HCT116 (cell line): ENCODE data around the gene EPS8. TPM values are rescaled to one million over a fixed set of nuclear protein-coding genes. Genes with fewer than 3 reads are reported as not detected.

ENCODE experiments used
- ATAC-seq: fragments of 200-7000 bp; cut with Tn5 transposase; 2 replicates; pipeline ENCODE4 v1.9.1; 2020; ENCODE audit warnings: mild to moderate bottlenecking, moderate library complexity
- BruUV-seq: library from RNA; stranded (reverse); fragments of 400-500 nt; replicated peaks from 2 replicates; lab custom pipeline; 2021; lab: Mats Ljungman, UMichigan
- CTCF ChIA-PET: fragments of 300-600 bp; sonication (Branson Sonifier 250); formaldehyde crosslinking; loops from one replicate; lab custom pipeline; 2021; ENCODE audit warnings: antibody characterized with exemption; lab: Charles Lee
- POLR2A ChIA-PET: fragments of 300-600, 350-600 bp; sonication (Branson Sonifier 250); formaldehyde crosslinking; loops from one replicate; lab custom pipeline; 2021; ENCODE audit warnings: antibody characterized with exemption; lab: Charles Lee
- RAD21 ChIA-PET, 2 experiments: fragments of 300-600 bp; sonication (Branson Sonifier 250); formaldehyde crosslinking; loops; one replicate each; lab custom pipeline; 2023; ENCODE audit warnings: low total read pairs in 2 of 2; ENCODE audit not compliant: uncharacterized antibody in 2 of 2, unreplicated experiment in 2 of 2, low non-redundant PET in 1 of 2; lab: Charles Lee
- DNase-seq: peaks from one replicate; pipeline ENCODE4 v3.0.0-alpha.2; 2010; ENCODE audit warnings: low read depth, low spot score
- H2AFZ ChIP-seq: fragments of 200-600 bp; shearing (Covaris generic), sonication (generic); 2 replicates; pipeline ENCODE4 v1.6.1; 2017; ENCODE audit warnings: low read depth, mixed run types, mixed read lengths, antibody characterized with exemption, low read length; ENCODE audit not compliant: poor library complexity, severe bottlenecking
- H3K27ac ChIP-seq: 2 replicates; pipeline ENCODE4 v1.5.1; 2012; ENCODE audit warnings: low read depth, low read length
- H3K27me3 ChIP-seq: fragments of 200-600 bp; sonication (generic); 2 replicates; pipeline ENCODE4 v1.6.1; 2016; ENCODE audit warnings: mixed run types, low read length, mixed read lengths; ENCODE audit not compliant: insufficient read depth
- H3K36me3 ChIP-seq, 2 experiments: fragments of 200-500 bp in 1 of 2; fragments of 200-600 bp in 1 of 2; sonication (Bioruptor generic) in 1 of 2; sonication (generic) in 1 of 2; 2 replicates each; pipeline versions ENCODE4 v1.5.1 to v1.6.1; 2014 to 2016; ENCODE audit warnings: low read length in 2 of 2, inconsistent platforms in 1 of 2, mixed read lengths in 1 of 2, mixed run types in 1 of 2; ENCODE audit not compliant: insufficient read depth in 2 of 2, control insufficient read depth in 1 of 2
- H3K4me1 ChIP-seq, 2 experiments: fragments of 200-600 bp in 1 of 2; sonication (generic) in 1 of 2; 2 replicates each; pipeline versions ENCODE4 v1.5.1 to v1.6.1; 2012 to 2017; ENCODE audit warnings: low read length in 2 of 2, inconsistent platforms in 1 of 2, mild to moderate bottlenecking in 1 of 2, mixed read lengths in 1 of 2, mixed run types in 1 of 2, moderate library complexity in 1 of 2; ENCODE audit not compliant: insufficient read depth in 2 of 2, control insufficient read depth in 1 of 2
- H3K4me2 ChIP-seq: fragments of 200-600 bp; sonication (generic); 2 replicates; pipeline ENCODE4 v1.6.1; 2017; ENCODE audit warnings: mixed run types, low read length, mixed read lengths
- H3K4me3 ChIP-seq, 2 experiments: fragments of 200-600 bp in 1 of 2; sonication (generic) in 1 of 2; replicated peaks in 1 of 2; 2 replicates each; pipeline ENCODE4 v1.5.1; 2011 to 2016; ENCODE audit warnings: low read length in 2 of 2, control low read depth in 1 of 2, low read depth in 1 of 2, mild to moderate bottlenecking in 1 of 2, mixed read lengths in 1 of 2, mixed run types in 1 of 2
- H3K79me2 ChIP-seq: fragments of 200-600 bp; sonication (generic); 2 replicates; pipeline ENCODE4 v1.6.1; 2017; ENCODE audit warnings: mild to moderate bottlenecking, mixed run types, low read length, moderate library complexity, mixed read lengths; ENCODE audit not compliant: insufficient read depth
- H3K9ac ChIP-seq: fragments of 200-600 bp; sonication (generic); 2 replicates; pipeline ENCODE4 v1.6.1; 2016; ENCODE audit warnings: low read length, mixed read lengths
- H3K9me2 ChIP-seq: fragments of 200-600 bp; sonication (generic), shearing (Covaris generic); 2 replicates; pipeline ENCODE4 v1.6.1; 2017; ENCODE audit warnings: mixed run types, mild to moderate bottlenecking, moderate library complexity; ENCODE audit not compliant: insufficient read depth
- H3K9me3 ChIP-seq, 2 experiments: fragments of 200-500 bp in 1 of 2; fragments of 200-600 bp in 1 of 2; sonication (Bioruptor generic) in 1 of 2; sonication (generic) in 1 of 2; 2 replicates each; pipeline ENCODE4 v1.6.1; 2014 to 2017; ENCODE audit warnings: low read length in 2 of 2, mixed read lengths in 2 of 2, inconsistent platforms in 1 of 2, low read depth in 1 of 2, mild to moderate bottlenecking in 1 of 2, mixed run types in 1 of 2, moderate library complexity in 1 of 2; ENCODE audit not compliant: control insufficient read depth in 1 of 2, insufficient read depth in 1 of 2
- H4K20me1 ChIP-seq: fragments of 200-600 bp; sonication (generic), shearing (Covaris generic); 2 replicates; pipeline ENCODE4 v1.6.1; 2017; ENCODE audit warnings: mixed run types, mild to moderate bottlenecking, moderate library complexity; ENCODE audit not compliant: insufficient read depth
- CBX3 ChIP-seq: IDR thresholded peaks from 2 replicates; pipeline ENCODE4 v1.6.1; 2012; ENCODE audit warnings: low read depth
- CEBPB ChIP-seq: IDR thresholded peaks from 2 replicates; pipeline ENCODE4 v1.6.1; 2012; ENCODE audit warnings: low read depth
- FOSL1 ChIP-seq: IDR thresholded peaks from 2 replicates; pipeline ENCODE4 v1.6.1; 2012; ENCODE audit warnings: low read depth
- JUND ChIP-seq: IDR thresholded peaks from 2 replicates; pipeline ENCODE4 v1.6.1; 2012
- POLR2AphosphoS5 ChIP-seq: IDR thresholded peaks from 2 replicates; pipeline ENCODE4 v1.6.1; 2011; ENCODE audit warnings: mild to moderate bottlenecking, low read depth, low read length, moderate library complexity
- intact Hi-C: fragments of 100-400 bp; cut with micrococcal nuclease; formaldehyde crosslinking; loops from 2 replicates; pipeline ENCODE4 v1.10.0; 2022
- total RNA-seq: library from RNA; stranded (reverse); gene quantifications from one replicate; pipeline ENCODE4 v1.2.1, GENCODE V29; 2021; ENCODE audit not compliant: unreplicated experiment

The EPS8 gene
- total RNA-seq, 1 experiment from 2014 or later: 49.9 TPM

DNA sequence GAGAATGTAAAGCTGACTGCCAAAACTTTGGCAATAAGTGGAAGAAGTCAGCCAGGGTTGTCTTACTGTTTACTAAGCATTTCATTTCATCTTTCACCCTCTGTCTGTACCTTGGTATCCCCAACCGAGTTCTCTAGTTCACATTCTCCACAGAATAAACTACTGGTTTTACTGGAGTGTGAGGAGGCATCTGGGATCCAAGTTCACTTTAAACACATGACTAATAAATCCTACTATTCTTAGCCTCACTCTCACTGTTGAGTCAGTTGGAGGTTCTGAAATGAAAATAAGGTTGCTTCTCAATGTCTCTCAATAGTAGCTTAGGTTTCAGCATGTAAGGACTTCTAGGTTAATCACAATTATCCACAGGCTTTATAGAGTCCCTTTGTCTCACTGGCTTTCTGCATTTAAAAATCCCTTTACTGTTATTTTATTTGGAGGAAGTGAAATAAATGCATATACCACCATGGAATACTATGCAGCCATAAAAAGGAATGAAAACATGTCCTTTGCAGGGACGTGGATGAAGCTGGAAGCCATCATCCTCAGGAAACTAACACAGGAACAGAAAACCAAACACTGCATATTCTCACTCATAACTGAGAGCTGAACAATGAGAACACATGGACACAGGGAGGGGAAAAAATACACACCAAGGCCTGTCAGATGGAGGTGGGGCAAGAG, 95.8 kb downstream of the EPS8 start:
- Histone ChIP-seq H3K9me2 (no peaks in the 10 kb centered on the region), H3K4me1 (peaks cover 64 to 72% of the 10 kb centered on the region in 2 experiments), H3K36me3 (no peaks in the 10 kb centered on the region), H3K79me2 (peaks cover 99% of the 10 kb centered on the region), H3K4me3 (no peak overlapping the region), H3K4me2 (peak overlapping the region; percentile 85; the same call in 1 of the 2 replicates), H3K9ac (no peak overlapping the region), H3K27me3 (no peaks in the 10 kb centered on the region)
- DNase-seq: no peak
- ATAC-seq: no peak
- CTCF ChIA-PET: no interaction called here
- intact Hi-C loops: no loop called here
- POLR2A ChIA-PET: no interaction called here
- RAD21 ChIA-PET: no interaction called here
- BruUV-seq: no TSS peak
- TF ChIP-seq FOSL1: no peak
- peak; percentile 31; the same call in 1 of the 2 replicates for TF ChIP-seq CBX3
- TF ChIP-seq, all 23 proteins: peak for 1
- Histone ChIP-seq H4K20me1 (no peaks in the 10 kb centered on the region), H3K27ac (peak overlapping the region; percentile 79; the same call in 1 of the 2 replicates), H2AFZ (no peak overlapping the region), H3K9me3 (no peaks in the 10 kb centered on the region)

GRCh38 chr12:15691388-15691787, 97.8 kb downstream of the EPS8 start:
- no TSS peak for BruUV-seq

More at GRCh38 chr12:15691388-15691787, 97.8 kb downstream of the EPS8 start:
- ChIA-PET CTCF (no interaction called here), POLR2A (interaction anchor here (3.4 kb wide), 1 partner anchor 29 kb away, joined by 25 read pairs; no protein-coding TSS in a partner anchor), RAD21 (no interaction called here)
- Histone ChIP-seq H3K4me3 (no peak overlapping the region), H3K9me2 (no peaks in the 10 kb centered on the region), H3K4me2 (peak overlapping the region; percentile 85; the same call in 1 of the 2 replicates), H3K27ac (peak overlapping the region; percentile 79), H3K9ac (no peak overlapping the region), H3K36me3 (no peaks in the 10 kb centered on the region), H2AFZ (no peak overlapping the region), H3K4me1 (peaks cover 56 to 75% of the 10 kb centered on the region in 2 experiments), H3K79me2 (peaks cover 97% of the 10 kb centered on the region), H3K9me3 (no peaks in the 10 kb centered on the region), H3K27me3 (no peaks in the 10 kb centered on the region), H4K20me1 (no peaks in the 10 kb centered on the region)
- intact Hi-C loops: no loop called here
- DNase-seq (no peak), ATAC-seq (no peak)
- TF ChIP-seq JUND: no peak
- no peak for TF ChIP-seq CBX3
- TF ChIP-seq CEBPB: no peak
- no peak for TF ChIP-seq POLR2AphosphoS5
